Eye (tissue), 1 donor: ENCODE results near the gene EGFR.

Experiments used
- DNase-seq: peaks from one replicate; pipeline ENCODE4 v3.0.0-alpha.2; 2015

EGFR gene

GRCh38 chr7:55258631-55259030 is 239.8 kb downstream of the EGFR start:
- DNase-seq: no peak

GRCh38 chr7:55260171-55260570 is 241.4 kb downstream of the EGFR start:
- no peak for DNase-seq

DNA sequence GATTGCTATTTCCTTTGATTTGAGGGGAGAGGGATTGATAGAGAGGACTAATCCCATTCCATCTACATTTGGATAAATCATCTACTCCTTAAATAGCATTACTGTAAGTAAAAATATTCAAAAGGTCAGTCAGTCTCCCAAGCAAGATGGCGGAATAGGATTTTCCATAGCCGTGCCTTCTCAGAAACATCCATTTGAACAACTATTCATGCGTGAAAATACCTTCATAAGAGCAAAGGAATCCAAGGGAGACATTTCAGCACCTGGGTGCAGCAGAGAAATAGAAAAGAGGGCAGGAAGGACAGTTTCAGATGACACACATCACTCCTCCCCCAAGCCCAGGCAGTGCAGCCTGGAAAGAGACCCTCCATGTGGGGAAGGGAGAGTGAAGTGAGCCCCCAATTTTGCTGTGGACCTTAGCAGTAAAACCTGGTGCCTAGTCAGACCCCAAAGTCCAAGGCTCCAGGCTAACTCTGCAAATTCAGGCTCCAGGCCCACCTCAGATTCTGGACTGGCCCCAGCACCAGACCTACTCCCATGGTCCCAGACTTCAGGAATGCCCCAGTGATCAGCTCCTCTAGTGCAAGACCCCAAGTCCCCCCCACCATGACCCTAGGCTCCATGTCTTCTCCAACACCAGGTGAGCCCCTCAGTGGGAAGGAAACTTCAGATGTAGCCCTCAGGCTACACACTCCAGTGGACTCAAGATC is 242.0 kb downstream of the EGFR start:
- DNase-seq: no peak
